HG03558 (cell line): ENCODE data around the gene TFEC.
A peak's percentile ranks its signal among the peaks of the same experiment; 100 is the strongest.
"Not testable (repeated sequence)": the region's sequence is repeated elsewhere in the genome, so short reads cannot be mapped to it uniquely, and the experiment has no call there.

Source experiments
- ATAC-seq: cut with Tn5 transposase; IDR thresholded peaks from one replicate; pipeline ENCODE4 v1.9.1; 2021; ENCODE audit warnings: moderate number of reproducible peaks; ENCODE audit not compliant: unreplicated experiment; ENCODE audit errors: extremely low read depth

The TFEC gene

GRCh38 chr7:116030651-116031276 lies at the start of gene TFEC:
TFEC (minus strand) TSS chr7:116030763; CDS start chr7:115984441, 46,322 bp downstream.
- ATAC-seq = no peak

GRCh38 chr7:116075351-116076145 lies 45.0 kb upstream of the TFEC start:
- ATAC-seq = no peak

- no peak for ATAC-seq
Observed at GRCh38 chr7:116071629-116072028, 41.1 kb upstream of the TFEC start.

GRCh38 chr7:116064179-116064578 lies 33.6 kb upstream of the TFEC start:
- no peak for ATAC-seq

GRCh38 chr7:116062666-116063065 lies 32.1 kb upstream of the TFEC start:
- no peak for ATAC-seq

- no peak for ATAC-seq
Observed at GRCh38 chr7:116052006-116052405, 21.4 kb upstream of the TFEC start.

GRCh38 chr7:116047261-116047660 lies 16.7 kb upstream of the TFEC start:
- ATAC-seq = not testable (repeated sequence)

GRCh38 chr7:116045532-116045931 lies 15.0 kb upstream of the TFEC start:
- ATAC-seq = no peak

GRCh38 chr7:116041615-116042014 lies 11.1 kb upstream of the TFEC start:
- ATAC-seq = peak; percentile 97

GRCh38 chr7:116037401-116037800 lies 6.8 kb upstream of the TFEC start:
- ATAC-seq = no peak

- ATAC-seq = no peak
Observed at GRCh38 chr7:116034411-116034810, 3.8 kb upstream of the TFEC start.

- no peak for ATAC-seq
Observed at GRCh38 chr7:116032886-116033285, 2.3 kb upstream of the TFEC start.

- peak; percentile 53 for ATAC-seq
Observed at GRCh38 chr7:116028787-116029186, 1.8 kb downstream of the TFEC start.

GRCh38 chr7:116027786-116028185 lies 2.8 kb downstream of the TFEC start:
- no peak for ATAC-seq

GRCh38 chr7:116024826-116025809 lies 5.4 kb downstream of the TFEC start:
- ATAC-seq = no peak

GRCh38 chr7:116021237-116021636 lies 9.3 kb downstream of the TFEC start:
- ATAC-seq = peak; percentile 44

GRCh38 chr7:116018731-116019130 lies 11.8 kb downstream of the TFEC start:
- no peak for ATAC-seq

- no peak for ATAC-seq
Observed at GRCh38 chr7:116013675-116014074, 16.9 kb downstream of the TFEC start.

GRCh38 chr7:116011584-116011983 lies 19.0 kb downstream of the TFEC start:
- ATAC-seq = no peak

- ATAC-seq = not testable (repeated sequence)
Observed at GRCh38 chr7:116004762-116005161, 25.8 kb downstream of the TFEC start.

- ATAC-seq = no peak
Observed at GRCh38 chr7:115997221-115997620, 33.3 kb downstream of the TFEC start.
